IMR-90 (cell line): ENCODE data around the gene ATP6V0E2. TPM values are rescaled to one million over a fixed set of nuclear protein-coding genes. Genes with fewer than 3 reads are reported as not detected.

Source experiments
- ATAC-seq: fragments of 200-7000 bp; cut with Tn5 transposase; 2 replicates; pipeline ENCODE4 v1.9.1; 2020; ENCODE audit warnings: low read depth, mild to moderate bottlenecking, moderate library complexity
- BruUV-seq: library from RNA; stranded (reverse); fragments of 400-500 nt; replicated peaks from 2 replicates; lab custom pipeline; 2021; lab: Mats Ljungman, UMichigan
- CTCF ChIA-PET: fragments of 300-600 bp; formaldehyde crosslinking; extraction: SDS; loops from one replicate; lab custom pipeline; 2021; ENCODE audit warnings: antibody characterized with exemption; lab: Yijun Ruan, JAX
- POLR2A ChIA-PET: fragments of 300-600 bp; sonication (Branson Sonifier 250); formaldehyde crosslinking; loops from one replicate; lab custom pipeline; 2022; ENCODE audit warnings: antibody characterized with exemption; ENCODE audit not compliant: unreplicated experiment; lab: Charles Lee
- DNase-seq: peaks from one replicate; pipeline ENCODE4 v3.0.0; 2013
- H2AFZ ChIP-seq: replicated peaks from 2 replicates; pipeline ENCODE3; 2013; ENCODE audit warnings: low read length, mild to moderate bottlenecking; ENCODE audit not compliant: poor library complexity
- H2AK5ac ChIP-seq: 2 replicates; pipeline ENCODE4 v1.6.1; 2013; ENCODE audit warnings: low read depth, low read length, inconsistent platforms
- H2AK9ac ChIP-seq: replicated peaks from 2 replicates; pipeline ENCODE3; 2013; ENCODE audit warnings: mild to moderate bottlenecking, low read depth, low read length, moderate library complexity; ENCODE audit not compliant: poor library complexity
- H2BK120ac ChIP-seq: 2 replicates; pipeline ENCODE4 v1.6.1; 2013; ENCODE audit warnings: low read depth, low read length, inconsistent platforms
- H2BK15ac ChIP-seq: 3 replicates; pipeline ENCODE4 v1.6.1; 2013; ENCODE audit warnings: low read depth, low read length, inconsistent platforms
- H2BK20ac ChIP-seq: 2 replicates; pipeline ENCODE4 v1.6.1; 2013; ENCODE audit warnings: low read depth, mild to moderate bottlenecking, inconsistent platforms, low read length, moderate library complexity
- H2BK5ac ChIP-seq: 2 replicates; pipeline ENCODE4 v1.6.1; 2013; ENCODE audit warnings: mild to moderate bottlenecking, low read depth, low read length, inconsistent platforms; ENCODE audit not compliant: poor library complexity, severe bottlenecking
- H3K14ac ChIP-seq: replicated peaks from 2 replicates; pipeline ENCODE4 v1.6.1; 2013; ENCODE audit warnings: low read depth, low read length, inconsistent platforms
- H3K18ac ChIP-seq: 2 replicates; pipeline ENCODE4 v1.6.1; 2013; ENCODE audit warnings: low read depth, low read length, control low read depth
- H3K23ac ChIP-seq: 2 replicates; pipeline ENCODE4 v1.6.1; 2013; ENCODE audit warnings: low read depth, low read length, inconsistent platforms
- H3K27ac ChIP-seq: 2 replicates; pipeline ENCODE4 v1.5.1; 2013; ENCODE audit warnings: mild to moderate bottlenecking, control low read depth, low read length; ENCODE audit not compliant: insufficient read depth
- H3K27me3 ChIP-seq: 2 replicates; pipeline ENCODE4 v1.6.1; 2013; ENCODE audit warnings: low read length; ENCODE audit not compliant: control insufficient read depth, insufficient read depth
- H3K36me3 ChIP-seq: 2 replicates; pipeline ENCODE4 v1.6.1; 2013; ENCODE audit warnings: low read length, mixed read lengths; ENCODE audit not compliant: control insufficient read depth, insufficient read depth
- H3K4ac ChIP-seq: 2 replicates; pipeline ENCODE4 v1.6.1; 2013; ENCODE audit warnings: low read depth, low read length, inconsistent platforms
- H3K4me1 ChIP-seq: 2 replicates; pipeline ENCODE4 v1.6.1; 2013; ENCODE audit warnings: low read length, mixed read lengths; ENCODE audit not compliant: control insufficient read depth, insufficient read depth
- H3K4me2 ChIP-seq: 2 replicates; pipeline ENCODE4 v1.6.1; 2013; ENCODE audit warnings: low read depth, mild to moderate bottlenecking, control low read depth, low read length, moderate library complexity
- H3K4me3 ChIP-seq: 2 replicates; pipeline ENCODE4 v1.5.1; 2013; ENCODE audit warnings: low read depth, mild to moderate bottlenecking, control low read depth, low read length, moderate library complexity; ENCODE audit not compliant: insufficient read depth
- H3K56ac ChIP-seq: 2 replicates; pipeline ENCODE4 v1.6.1; 2013; ENCODE audit warnings: low read length, inconsistent platforms; ENCODE audit not compliant: insufficient read depth; ENCODE audit errors: extremely low read depth
- H3K79me1 ChIP-seq, 2 experiments: 2 replicates each; pipeline ENCODE4 v1.6.1; 2013; ENCODE audit warnings: low read length in 2 of 2, inconsistent platforms in 1 of 2, low read depth in 1 of 2
- H3K9ac ChIP-seq: 2 replicates; pipeline ENCODE4 v1.6.1; 2013; ENCODE audit warnings: low read depth, low read length, control low read depth
- H3K9me1 ChIP-seq: 2 replicates; pipeline ENCODE4 v1.6.1; 2013; ENCODE audit warnings: low read length, inconsistent platforms; ENCODE audit not compliant: insufficient read depth
- H3K9me3 ChIP-seq: 2 replicates; pipeline ENCODE4 v1.6.1; 2013; ENCODE audit warnings: low read length; ENCODE audit not compliant: control insufficient read depth, insufficient read depth
- H4K20me1 ChIP-seq: 2 replicates; pipeline ENCODE4 v1.6.1; 2013; ENCODE audit warnings: low read length, inconsistent platforms; ENCODE audit not compliant: insufficient read depth
- H4K5ac ChIP-seq: 2 replicates; pipeline ENCODE4 v1.6.1; 2013; ENCODE audit warnings: mild to moderate bottlenecking, low read depth, low read length, control low read depth
- H4K8ac ChIP-seq, 2 experiments: 2 replicates each; pipeline ENCODE4 v1.6.1; 2013; ENCODE audit warnings: low read depth in 2 of 2, low read length in 2 of 2, control low read depth in 1 of 2, inconsistent platforms in 1 of 2
- H4K91ac ChIP-seq: 2 replicates; pipeline ENCODE4 v1.6.1; 2013; ENCODE audit warnings: low read depth, low read length, inconsistent platforms; ENCODE audit not compliant: insufficient read depth
- BHLHE40 ChIP-seq: fragments of 150-350 bp; IDR thresholded peaks from 2 replicates; pipeline ENCODE4 v1.6.1; 2016; ENCODE audit warnings: mild to moderate bottlenecking, low read depth, low read length
- CEBPB ChIP-seq: IDR thresholded peaks from 2 replicates; pipeline ENCODE4 v1.6.1; 2012; ENCODE audit warnings: low read depth, low read length, improper control_type of control experiment
- CHD1 ChIP-seq: IDR thresholded peaks from 2 replicates; pipeline ENCODE4 v1.6.1; 2012; ENCODE audit warnings: low read depth, low read length, improper control_type of control experiment
- FOS ChIP-seq: fragments of 150-350 bp; IDR thresholded peaks from 2 replicates; pipeline ENCODE4 v1.6.1; 2016; ENCODE audit warnings: low read depth, low read length
- MAFK ChIP-seq: IDR thresholded peaks from 2 replicates; pipeline ENCODE4 v1.6.1; 2012; ENCODE audit warnings: low read depth, low read length, improper control_type of control experiment
- MAZ ChIP-seq: IDR thresholded peaks from 2 replicates; pipeline ENCODE4 v1.6.1; 2012; ENCODE audit warnings: low read depth, mild to moderate bottlenecking, low read length, improper control_type of control experiment, moderate library complexity, borderline replicate concordance
- MXI1 ChIP-seq: IDR thresholded peaks from 2 replicates; pipeline ENCODE4 v1.6.1; 2012; ENCODE audit warnings: low read depth, mild to moderate bottlenecking, low read length, moderate library complexity, borderline replicate concordance
- NFE2L2 ChIP-seq: fragments of 150-350 bp; IDR thresholded peaks from 2 replicates; pipeline ENCODE4 v1.6.1; 2016; ENCODE audit warnings: low read depth, mild to moderate bottlenecking, low read length
- POLR2A ChIP-seq: IDR thresholded peaks from 2 replicates; pipeline ENCODE4 v1.6.1; 2012; ENCODE audit warnings: mild to moderate bottlenecking, low read depth, low read length
- RAD21 ChIP-seq: IDR thresholded peaks from 2 replicates; pipeline ENCODE4 v1.6.1; 2012; ENCODE audit warnings: low read length, improper control_type of control experiment
- RCOR1 ChIP-seq: IDR thresholded peaks from 2 replicates; pipeline ENCODE4 v1.6.1; 2012; ENCODE audit warnings: mild to moderate bottlenecking, low read length, improper control_type of control experiment; ENCODE audit not compliant: insufficient replicate concordance
- RFX5 ChIP-seq: IDR thresholded peaks from 2 replicates; pipeline ENCODE4 v1.8.0; 2012; ENCODE audit warnings: low read depth, mild to moderate bottlenecking, low read length, moderate library complexity
- SMC3 ChIP-seq: fragments of 150-350 bp; IDR thresholded peaks from 2 replicates; pipeline ENCODE4 v1.6.1; 2016; ENCODE audit warnings: low read depth, mild to moderate bottlenecking, antibody characterized with exemption, low read length, moderate library complexity
- WGBS, 2 experiments: methylation state at CpG; one replicate each; pipeline versions ENCODE4 v1.1.5 to v1.1.7; 2013; ENCODE audit warnings: missing lambda C conversion rate in 2 of 2; ENCODE audit not compliant: insufficient read length in 1 of 2; ENCODE audit errors: extremely low coverage in 2 of 2; 5-methylcytosine and 5-hydroxymethylcytosine counted together
- dilution Hi-C: fragments of 300-500 bp; cut with HindIII; formaldehyde crosslinking; loops from one replicate; pipeline ENCODE4 v1.14.3; 2018; ENCODE audit warnings: low sequenced_read_pairs; ENCODE audit not compliant: unreplicated experiment
- in situ Hi-C: fragments of 300-500 bp; cut with MboI; formaldehyde crosslinking; loops from 3 replicates; pipeline ENCODE4 v1.14.3; 2019; ENCODE audit warnings: low sequenced_read_pairs, inconsistent platforms, mixed read lengths
- intact Hi-C: fragments of 100-400 bp; cut with micrococcal nuclease; formaldehyde crosslinking; loops from 2 replicates; pipeline ENCODE4 v1.10.0; 2022
- polyA plus RNA-seq, 3 experiments: library from polyadenylated mRNA; depleted of rRNA; stranded (reverse); fragments of >200 nt; gene quantifications; 2 replicates each; pipeline ENCODE4 v1.2.3, GENCODE V29; 2012; ENCODE audit warnings: low replicate concordance in 1 of 3
- total RNA-seq: library from RNA; depleted of rRNA; stranded (reverse); fragments of >200 nt; gene quantifications from 2 replicates; pipeline ENCODE4 v1.2.3, GENCODE V29; 2012
- TF ChIP-seq, protein P1 (sequence below): fragments of 150-350 bp; IDR thresholded peaks from 2 replicates; pipeline ENCODE4 v1.6.1; 2016; ENCODE audit warnings: low read depth, mild to moderate bottlenecking, low read length, moderate library complexity, borderline replicate concordance
- TF ChIP-seq, protein P2 (sequence below): conservative IDR thresholded peaks from 2 replicates; pipeline ENCODE4 v1.5.1; 2012; ENCODE audit warnings: mild to moderate bottlenecking, low read depth, low read length, improper control_type of control experiment

Gene ATP6V0E2
- total and polyA plus RNA-seq, 2 of the 4 experiments (the other 2 are of a cell fraction), result 5.7 to 30.3 TPM

DNA sequence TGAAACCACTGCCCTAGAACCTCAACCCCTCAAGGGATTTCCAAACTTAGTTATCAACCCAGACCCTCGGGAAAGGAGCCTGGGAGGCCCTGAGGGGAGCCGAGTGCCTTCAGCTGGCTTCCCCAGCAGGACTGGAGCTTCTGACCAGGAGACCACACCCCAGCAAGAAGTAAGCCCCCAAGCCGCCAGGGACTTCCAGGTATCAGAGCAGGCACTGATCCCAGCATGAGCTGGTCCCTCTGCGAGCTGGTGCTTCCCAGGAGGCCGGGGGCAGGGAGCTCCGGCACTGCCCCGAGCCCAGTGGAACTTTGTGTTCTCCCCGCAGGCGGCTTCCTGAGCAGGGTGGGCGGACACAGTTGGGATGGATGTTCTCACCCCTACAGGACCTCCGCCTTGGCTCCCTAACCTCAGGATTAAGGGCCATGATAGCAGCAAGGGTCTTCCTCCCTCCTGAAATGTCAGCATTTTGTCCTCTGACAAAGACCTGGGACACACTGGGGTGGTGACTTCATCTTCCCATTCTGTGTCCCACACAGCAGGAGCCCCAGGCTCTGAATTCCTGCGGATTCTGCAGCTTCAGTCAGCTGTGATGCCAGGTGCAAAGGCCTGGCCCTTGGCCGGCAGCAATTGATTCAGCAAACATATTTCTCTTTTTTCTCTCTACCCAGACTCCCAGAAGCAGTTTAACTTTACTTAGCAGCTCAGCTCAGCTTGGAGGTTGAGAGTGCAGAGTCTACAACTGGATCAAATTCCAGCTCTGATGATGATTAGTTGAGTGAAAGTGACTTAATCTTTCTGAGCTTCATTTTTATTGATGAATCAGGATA lies 11.6 kb downstream of the ATP6V0E2 start:
- Histone ChIP-seq H4K91ac (no peak overlapping the region), H2AFZ (no peak overlapping the region), H3K79me1 (no peaks in the 10 kb centered on the region), H3K56ac (no peak overlapping the region), H2BK15ac (no peak overlapping the region), H4K8ac (no peak overlapping the region), H3K9me3 (no peaks in the 10 kb centered on the region), H3K27me3 (no peaks in the 10 kb centered on the region), H2BK120ac (no peak overlapping the region), H3K4ac (no peak overlapping the region), H3K4me1 (peaks cover 3% of the 10 kb centered on the region; the same call in 1 of the 2 replicates), H3K23ac (no peak overlapping the region), H3K9me1 (no peaks in the 10 kb centered on the region), H3K4me3 (no peak overlapping the region), H3K4me2 (no peak overlapping the region), H2BK5ac (no peak overlapping the region), H3K14ac (no peak overlapping the region), H2AK5ac (no peak overlapping the region), H3K18ac (no peak overlapping the region), H2AK9ac (no peak overlapping the region), H4K5ac (no peak overlapping the region), H3K9ac (no peak overlapping the region), H3K27ac (no peak overlapping the region), H2BK20ac (no peak overlapping the region), H3K36me3 (no peaks in the 10 kb centered on the region), H4K20me1 (no peaks in the 10 kb centered on the region)
- in situ Hi-C loops, result no loop called here
- intact Hi-C loops, result no loop called here
- POLR2A ChIA-PET, result interaction anchor here (0.5 kb wide), 1 partner anchor 13 kb away, joined by 3 read pairs; no protein-coding TSS in a partner anchor
- CTCF ChIA-PET, result no interaction called here
- dilution Hi-C loops, result no loop called here
- WGBS, 2 experiments, result 100% methylated on average over 1 of the region's 13 CpGs; no CpG with 5 or more reads in 1 of the 2 experiments
- BruUV-seq, result no TSS peak
- no peak for ATAC-seq
- no peak for DNase-seq
- TF ChIP-seq MAFK, result no peak
- no peak for TF ChIP-seq CEBPB
- TF ChIP-seq POLR2A, result no peak
- no peak for TF ChIP-seq FOS
- TF ChIP-seq SMC3, result no peak
- TF ChIP-seq MAZ, result no peak
- TF ChIP-seq, protein P1, sequence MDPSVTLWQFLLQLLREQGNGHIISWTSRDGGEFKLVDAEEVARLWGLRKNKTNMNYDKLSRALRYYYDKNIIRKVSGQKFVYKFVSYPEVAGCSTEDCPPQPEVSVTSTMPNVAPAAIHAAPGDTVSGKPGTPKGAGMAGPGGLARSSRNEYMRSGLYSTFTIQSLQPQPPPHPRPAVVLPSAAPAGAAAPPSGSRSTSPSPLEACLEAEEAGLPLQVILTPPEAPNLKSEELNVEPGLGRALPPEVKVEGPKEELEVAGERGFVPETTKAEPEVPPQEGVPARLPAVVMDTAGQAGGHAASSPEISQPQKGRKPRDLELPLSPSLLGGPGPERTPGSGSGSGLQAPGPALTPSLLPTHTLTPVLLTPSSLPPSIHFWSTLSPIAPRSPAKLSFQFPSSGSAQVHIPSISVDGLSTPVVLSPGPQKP, result no peak
- TF ChIP-seq, protein P2, sequence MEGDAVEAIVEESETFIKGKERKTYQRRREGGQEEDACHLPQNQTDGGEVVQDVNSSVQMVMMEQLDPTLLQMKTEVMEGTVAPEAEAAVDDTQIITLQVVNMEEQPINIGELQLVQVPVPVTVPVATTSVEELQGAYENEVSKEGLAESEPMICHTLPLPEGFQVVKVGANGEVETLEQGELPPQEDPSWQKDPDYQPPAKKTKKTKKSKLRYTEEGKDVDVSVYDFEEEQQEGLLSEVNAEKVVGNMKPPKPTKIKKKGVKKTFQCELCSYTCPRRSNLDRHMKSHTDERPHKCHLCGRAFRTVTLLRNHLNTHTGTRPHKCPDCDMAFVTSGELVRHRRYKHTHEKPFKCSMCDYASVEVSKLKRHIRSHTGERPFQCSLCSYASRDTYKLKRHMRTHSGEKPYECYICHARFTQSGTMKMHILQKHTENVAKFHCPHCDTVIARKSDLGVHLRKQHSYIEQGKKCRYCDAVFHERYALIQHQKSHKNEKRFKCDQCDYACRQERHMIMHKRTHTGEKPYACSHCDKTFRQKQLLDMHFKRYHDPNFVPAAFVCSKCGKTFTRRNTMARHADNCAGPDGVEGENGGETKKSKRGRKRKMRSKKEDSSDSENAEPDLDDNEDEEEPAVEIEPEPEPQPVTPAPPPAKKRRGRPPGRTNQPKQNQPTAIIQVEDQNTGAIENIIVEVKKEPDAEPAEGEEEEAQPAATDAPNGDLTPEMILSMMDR, result no peak
- TF ChIP-seq RCOR1, result no peak
- no peak for TF ChIP-seq RAD21
- no peak for TF ChIP-seq CHD1
- no peak for TF ChIP-seq MXI1
- no peak for TF ChIP-seq RFX5
- TF ChIP-seq NFE2L2, result no peak
- TF ChIP-seq BHLHE40, result no peak
